GM23338 (cell line): ENCODE data around the gene RTN4IP1. TPM values are rescaled to one million over a fixed set of nuclear protein-coding genes. Genes with fewer than 3 reads are reported as not detected.

Experiments used
- ETS1 ChIP-seq: IDR thresholded peaks from 2 replicates; pipeline ENCODE4 v1.6.1; 2016; ENCODE audit warnings: antibody characterized with exemption
- EZH2phosphoT487 ChIP-seq: fragments of 200-600 bp; sonication (generic); IDR thresholded peaks from one replicate; pipeline ENCODE4 v1.8.1; 2018; ENCODE audit warnings: antibody characterized with exemption; ENCODE audit not compliant: unreplicated experiment
- JUNB ChIP-seq: IDR thresholded peaks from one replicate; pipeline ENCODE4 v1.6.1; 2016; ENCODE audit warnings: antibody characterized with exemption; ENCODE audit not compliant: unreplicated experiment
- NANOG ChIP-seq: IDR thresholded peaks from 2 replicates; pipeline ENCODE4 v1.6.1; 2016; ENCODE audit warnings: antibody characterized with exemption, borderline replicate concordance
- STAT1 ChIP-seq: IDR thresholded peaks from one replicate; pipeline ENCODE4 v1.6.1; 2016; ENCODE audit warnings: antibody characterized with exemption; ENCODE audit not compliant: unreplicated experiment
- ZNF462 ChIP-seq: fragments of 250-450 bp; sonication (Bioruptor Pico); IDR thresholded peaks from 2 replicates; pipeline ENCODE4 v1.5.0; 2020; ENCODE audit warnings: mild to moderate bottlenecking, moderate library complexity
- polyA plus RNA-seq: library from polyadenylated mRNA; unstranded; fragments of >200 nt; fragmentation: Nextera tagmentation; extraction: Ambion mirVana; gene quantifications from 2 replicates; pipeline ENCODE4 v1.2.1, GENCODE V29; 2016
- total RNA-seq: library from RNA; depleted of rRNA; stranded (reverse); fragments of >200 nt; shearing (Covaris generic); gene quantifications from 2 replicates; pipeline ENCODE4 v1.2.3, GENCODE V29; 2014
- TF ChIP-seq, protein P1 (sequence below): IDR thresholded peaks from one replicate; pipeline ENCODE4 v1.6.1; 2018; ENCODE audit warnings: antibody characterized with exemption; ENCODE audit not compliant: unreplicated experiment

The RTN4IP1 gene
- total and polyA plus RNA-seq, 2 experiments from 2014 or later: 14.5 to 17.5 TPM

GRCh38 chr6:106540907-106541306 is 88.4 kb downstream of the RTN4IP1 start (continued):
- TF ChIP-seq ZNF462 (no peak), NANOG (no peak), ETS1 (no peak), EZH2phosphoT487 (no peak), JUNB (no peak), STAT1 (no peak)
- TF ChIP-seq, protein P1, sequence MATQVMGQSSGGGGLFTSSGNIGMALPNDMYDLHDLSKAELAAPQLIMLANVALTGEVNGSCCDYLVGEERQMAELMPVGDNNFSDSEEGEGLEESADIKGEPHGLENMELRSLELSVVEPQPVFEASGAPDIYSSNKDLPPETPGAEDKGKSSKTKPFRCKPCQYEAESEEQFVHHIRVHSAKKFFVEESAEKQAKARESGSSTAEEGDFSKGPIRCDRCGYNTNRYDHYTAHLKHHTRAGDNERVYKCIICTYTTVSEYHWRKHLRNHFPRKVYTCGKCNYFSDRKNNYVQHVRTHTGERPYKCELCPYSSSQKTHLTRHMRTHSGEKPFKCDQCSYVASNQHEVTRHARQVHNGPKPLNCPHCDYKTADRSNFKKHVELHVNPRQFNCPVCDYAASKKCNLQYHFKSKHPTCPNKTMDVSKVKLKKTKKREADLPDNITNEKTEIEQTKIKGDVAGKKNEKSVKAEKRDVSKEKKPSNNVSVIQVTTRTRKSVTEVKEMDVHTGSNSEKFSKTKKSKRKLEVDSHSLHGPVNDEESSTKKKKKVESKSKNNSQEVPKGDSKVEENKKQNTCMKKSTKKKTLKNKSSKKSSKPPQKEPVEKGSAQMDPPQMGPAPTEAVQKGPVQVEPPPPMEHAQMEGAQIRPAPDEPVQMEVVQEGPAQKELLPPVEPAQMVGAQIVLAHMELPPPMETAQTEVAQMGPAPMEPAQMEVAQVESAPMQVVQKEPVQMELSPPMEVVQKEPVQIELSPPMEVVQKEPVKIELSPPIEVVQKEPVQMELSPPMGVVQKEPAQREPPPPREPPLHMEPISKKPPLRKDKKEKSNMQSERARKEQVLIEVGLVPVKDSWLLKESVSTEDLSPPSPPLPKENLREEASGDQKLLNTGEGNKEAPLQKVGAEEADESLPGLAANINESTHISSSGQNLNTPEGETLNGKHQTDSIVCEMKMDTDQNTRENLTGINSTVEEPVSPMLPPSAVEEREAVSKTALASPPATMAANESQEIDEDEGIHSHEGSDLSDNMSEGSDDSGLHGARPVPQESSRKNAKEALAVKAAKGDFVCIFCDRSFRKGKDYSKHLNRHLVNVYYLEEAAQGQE: no peak
